HepG2 (cell line): Measurements from ENCODE around the gene UBALD1. TPM values are rescaled to one million over a fixed set of nuclear protein-coding genes. Genes with fewer than 3 reads are reported as not detected.

Experiments
- AKAP8 ChIP-seq: sonication (generic); formaldehyde crosslinking; IDR thresholded peaks from 2 replicates; pipeline ENCODE4 v1.5.1; 2020; ENCODE audit warnings: mild to moderate bottlenecking, missing genetic modification reagents
- CEBPB ChIP-seq: IDR thresholded peaks from 2 replicates; pipeline ENCODE4 v1.6.1; 2011; ENCODE audit warnings: low read depth, low read length, improper control_type of control experiment, borderline replicate concordance
- TRIM24 ChIP-seq: sonication (generic); formaldehyde crosslinking; IDR thresholded peaks from 2 replicates; pipeline ENCODE4 v1.8.0; 2022; ENCODE audit warnings: mild to moderate bottlenecking, missing genetic modification reagents
- ZNF770 ChIP-seq: sonication (generic); formaldehyde crosslinking; IDR thresholded peaks from 2 replicates; pipeline ENCODE4 v1.5.0; 2020; ENCODE audit warnings: mild to moderate bottlenecking, missing genetic modification reagents
- polyA plus RNA-seq, 8 experiments: library from polyadenylated mRNA; depleted of rRNA in 3 of 8; stranded (reverse) in 7 of 8; unstranded in 1 of 8; fragments of >200 nt; fragmentation: Illumina TruSeq in 4 of 8; extraction: Trizol in 4 of 8; gene quantifications; 2 replicates each; pipeline versions ENCODE4 v1.2.1 to v1.2.3, GENCODE V29; 2011 to 2016; ENCODE audit warnings: low read depth in 4 of 8, missing spikeins in 1 of 8, mixed read lengths in 1 of 8; ENCODE audit not compliant: insufficient read depth in 1 of 8
- total RNA-seq, 5 experiments: library from RNA; depleted of rRNA; stranded (reverse); fragments of >200 nt; fragmentation: Illumina TruSeq; extraction: Trizol; gene quantifications; 2 replicates each; pipeline ENCODE4 v1.2.3, GENCODE V29; 2016; ENCODE audit warnings: low read depth in 1 of 5
- TF ChIP-seq, protein P1 (sequence below): sonication (generic); formaldehyde crosslinking; IDR thresholded peaks from 2 replicates; pipeline ENCODE4 v1.9.0; 2022; ENCODE audit warnings: low read depth, missing genetic modification reagents
- TF ChIP-seq, protein P2 (sequence below): sonication (generic); formaldehyde crosslinking; IDR thresholded peaks from 2 replicates; pipeline ENCODE4 v1.4.0; 2020; ENCODE audit warnings: mild to moderate bottlenecking, missing genetic modification reagents, borderline replicate concordance

The UBALD1 gene
- total and polyA plus RNA-seq, 2 of the 13 experiments (the other 11 are each of a cell fraction or from before 2014, with no cell fraction given): 6.8 to 12.3 TPM

GRCh38 chr16:4611337-4612021, 3.2 kb downstream of the UBALD1 start (continued):
- TF ChIP-seq TRIM24 (CRISPR knock-in tag): no peak
- TF ChIP-seq ZNF770 (CRISPR knock-in tag): peak; percentile 87
- TF ChIP-seq, protein P1, sequence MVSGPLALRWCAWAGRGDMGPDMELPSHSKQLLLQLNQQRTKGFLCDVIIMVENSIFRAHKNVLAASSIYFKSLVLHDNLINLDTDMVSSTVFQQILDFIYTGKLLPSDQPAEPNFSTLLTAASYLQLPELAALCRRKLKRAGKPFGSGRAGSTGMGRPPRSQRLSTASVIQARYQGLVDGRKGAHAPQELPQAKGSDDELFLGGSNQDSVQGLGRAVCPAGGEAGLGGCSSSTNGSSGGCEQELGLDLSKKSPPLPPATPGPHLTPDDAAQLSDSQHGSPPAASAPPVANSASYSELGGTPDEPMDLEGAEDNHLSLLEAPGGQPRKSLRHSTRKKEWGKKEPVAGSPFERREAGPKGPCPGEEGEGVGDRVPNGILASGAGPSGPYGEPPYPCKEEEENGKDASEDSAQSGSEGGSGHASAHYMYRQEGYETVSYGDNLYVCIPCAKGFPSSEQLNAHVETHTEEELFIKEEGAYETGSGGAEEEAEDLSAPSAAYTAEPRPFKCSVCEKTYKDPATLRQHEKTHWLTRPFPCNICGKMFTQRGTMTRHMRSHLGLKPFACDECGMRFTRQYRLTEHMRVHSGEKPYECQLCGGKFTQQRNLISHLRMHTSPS (CRISPR knock-in tag): no peak
- TF ChIP-seq, protein P2, sequence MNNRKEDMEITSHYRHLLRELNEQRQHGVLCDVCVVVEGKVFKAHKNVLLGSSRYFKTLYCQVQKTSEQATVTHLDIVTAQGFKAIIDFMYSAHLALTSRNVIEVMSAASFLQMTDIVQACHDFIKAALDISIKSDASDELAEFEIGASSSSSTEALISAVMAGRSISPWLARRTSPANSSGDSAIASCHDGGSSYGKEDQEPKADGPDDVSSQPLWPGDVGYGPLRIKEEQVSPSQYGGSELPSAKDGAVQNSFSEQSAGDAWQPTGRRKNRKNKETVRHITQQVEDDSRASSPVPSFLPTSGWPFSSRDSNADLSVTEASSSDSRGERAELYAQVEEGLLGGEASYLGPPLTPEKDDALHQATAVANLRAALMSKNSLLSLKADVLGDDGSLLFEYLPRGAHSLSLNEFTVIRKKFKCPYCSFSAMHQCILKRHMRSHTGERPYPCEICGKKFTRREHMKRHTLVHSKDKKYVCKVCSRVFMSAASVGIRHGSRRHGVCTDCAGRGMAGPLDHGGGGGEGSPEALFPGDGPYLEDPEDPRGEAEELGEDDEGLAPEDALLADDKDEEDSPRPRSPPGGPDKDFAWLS (CRISPR knock-in tag): no peak
- TF ChIP-seq CEBPB: peak; percentile 85
- 0 out of 2 replicates have a peak, but pooled peaks have one; percentile 52 for TF ChIP-seq AKAP8
